ENCODE results near the gene BTN1A1. TPM values are rescaled to one million over a fixed set of nuclear protein-coding genes. Genes with fewer than 3 reads are reported as not detected.
"Not testable (repeated sequence)": the region's sequence is repeated elsewhere in the genome, so short reads cannot be mapped to it uniquely, and the experiment has no call there.

Gene BTN1A1
- total RNA-seq, 6 experiments from 2014 or later, result not detected

DNA sequence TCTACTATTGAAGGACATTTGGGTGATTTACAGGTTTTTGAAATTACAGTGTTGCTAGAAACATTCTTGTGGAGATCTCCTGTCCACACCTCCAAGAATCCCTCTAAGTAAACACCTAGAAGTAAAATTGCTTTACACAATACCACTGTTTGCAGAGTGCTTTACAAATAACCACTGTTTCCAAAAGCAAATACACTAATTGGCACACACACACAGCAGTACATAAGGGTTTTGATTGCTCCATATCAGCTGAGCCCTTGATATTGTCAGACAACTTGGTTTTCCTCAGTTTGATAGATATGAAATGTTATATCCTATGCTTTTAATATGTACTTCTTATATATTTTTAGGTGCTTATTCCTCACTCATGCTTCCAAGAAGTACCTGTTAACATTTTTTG lies 44.4 kb downstream of the BTN1A1 start:
- DNase-seq, result no peak
- Mint-ChIP-seq H3K9me3 (no peaks in the 10 kb centered on the region), H3K27ac (no peak overlapping the region), H3K36me3 (ENCODE audit: low read depth) (peaks cover 31% of the 10 kb centered on the region), H3K27me3 (ENCODE audit: insufficient read depth) (no peaks in the 10 kb centered on the region; the same call in 1 of the 2 replicates), H3K4me3 (no peak overlapping the region), H3K4me1 (ENCODE audit: low read depth) (peaks cover 27% of the 10 kb centered on the region)
- TF ChIP-seq, protein P1, sequence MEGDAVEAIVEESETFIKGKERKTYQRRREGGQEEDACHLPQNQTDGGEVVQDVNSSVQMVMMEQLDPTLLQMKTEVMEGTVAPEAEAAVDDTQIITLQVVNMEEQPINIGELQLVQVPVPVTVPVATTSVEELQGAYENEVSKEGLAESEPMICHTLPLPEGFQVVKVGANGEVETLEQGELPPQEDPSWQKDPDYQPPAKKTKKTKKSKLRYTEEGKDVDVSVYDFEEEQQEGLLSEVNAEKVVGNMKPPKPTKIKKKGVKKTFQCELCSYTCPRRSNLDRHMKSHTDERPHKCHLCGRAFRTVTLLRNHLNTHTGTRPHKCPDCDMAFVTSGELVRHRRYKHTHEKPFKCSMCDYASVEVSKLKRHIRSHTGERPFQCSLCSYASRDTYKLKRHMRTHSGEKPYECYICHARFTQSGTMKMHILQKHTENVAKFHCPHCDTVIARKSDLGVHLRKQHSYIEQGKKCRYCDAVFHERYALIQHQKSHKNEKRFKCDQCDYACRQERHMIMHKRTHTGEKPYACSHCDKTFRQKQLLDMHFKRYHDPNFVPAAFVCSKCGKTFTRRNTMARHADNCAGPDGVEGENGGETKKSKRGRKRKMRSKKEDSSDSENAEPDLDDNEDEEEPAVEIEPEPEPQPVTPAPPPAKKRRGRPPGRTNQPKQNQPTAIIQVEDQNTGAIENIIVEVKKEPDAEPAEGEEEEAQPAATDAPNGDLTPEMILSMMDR (IDR thresholded peaks at IDR 0.05), result no peak

DNA sequence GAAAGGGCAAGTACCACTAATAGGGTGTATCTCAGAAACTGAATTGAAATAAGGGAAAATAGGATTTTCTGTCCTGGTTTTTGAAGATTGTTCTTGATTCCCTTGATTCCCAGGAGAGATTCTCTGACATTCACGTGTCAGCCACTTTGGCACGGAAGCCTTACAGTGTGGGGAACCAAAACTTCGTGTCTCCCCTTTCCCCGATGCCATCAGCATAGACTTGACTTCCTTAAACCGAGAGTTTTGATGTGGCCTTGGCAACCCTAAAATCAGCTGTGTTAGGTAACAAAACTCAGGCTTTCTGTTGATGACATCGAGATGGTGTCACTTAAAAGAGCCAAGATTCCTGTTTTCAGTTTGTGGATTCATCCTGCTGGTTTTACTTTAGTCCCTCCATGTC lies 45.5 kb downstream of the BTN1A1 start:
- TF ChIP-seq, protein P1 (IDR thresholded peaks at IDR 0.05), result no peak

DNA sequence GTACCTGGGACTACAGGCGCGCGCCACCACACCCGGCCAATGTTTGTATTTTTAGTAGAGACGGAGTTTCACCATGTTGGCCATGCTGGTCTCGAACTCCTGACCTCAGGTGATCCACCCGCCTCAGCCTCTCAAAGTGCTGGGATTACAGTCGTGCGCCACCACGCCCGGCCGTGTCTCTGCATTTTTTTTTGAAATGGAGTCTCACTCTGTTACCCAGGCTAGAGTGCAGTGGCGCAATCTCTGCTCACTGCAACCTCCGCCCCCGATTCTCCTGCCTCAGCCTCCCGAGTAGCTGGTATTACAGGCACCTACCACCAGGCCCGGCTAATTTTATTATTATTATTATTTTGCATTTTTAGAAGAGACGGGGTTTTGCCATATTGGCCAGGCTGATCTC lies 47.3 kb downstream of the BTN1A1 start:
- not testable (repeated sequence) for DNase-seq; H3K27me3 Mint-ChIP-seq (ENCODE audit: insufficient read depth); H3K27ac Mint-ChIP-seq; H3K9me3 Mint-ChIP-seq; H3K4me3 Mint-ChIP-seq
- H3K4me1 Mint-ChIP-seq (ENCODE audit: low read depth), result peaks cover 22% of the 10 kb centered on the region; the same call in 1 of the 2 replicates
- peaks cover 17% of the 10 kb centered on the region for H3K36me3 Mint-ChIP-seq (ENCODE audit: low read depth)

More for the DNA sequence above, 45.5 kb downstream of the BTN1A1 start:
- H3K27me3 Mint-ChIP-seq (ENCODE audit: insufficient read depth), result no peaks in the 10 kb centered on the region; the same call in 1 of the 2 replicates
- H3K36me3 Mint-ChIP-seq (ENCODE audit: low read depth), result peaks cover 24% of the 10 kb centered on the region
- DNase-seq, result no peak
- H3K9me3 Mint-ChIP-seq, result no peaks in the 10 kb centered on the region
- peaks cover 26% of the 10 kb centered on the region for H3K4me1 Mint-ChIP-seq (ENCODE audit: low read depth)
- no peak overlapping the region for H3K4me3 Mint-ChIP-seq
- H3K27ac Mint-ChIP-seq, result no peak overlapping the region

DNA sequence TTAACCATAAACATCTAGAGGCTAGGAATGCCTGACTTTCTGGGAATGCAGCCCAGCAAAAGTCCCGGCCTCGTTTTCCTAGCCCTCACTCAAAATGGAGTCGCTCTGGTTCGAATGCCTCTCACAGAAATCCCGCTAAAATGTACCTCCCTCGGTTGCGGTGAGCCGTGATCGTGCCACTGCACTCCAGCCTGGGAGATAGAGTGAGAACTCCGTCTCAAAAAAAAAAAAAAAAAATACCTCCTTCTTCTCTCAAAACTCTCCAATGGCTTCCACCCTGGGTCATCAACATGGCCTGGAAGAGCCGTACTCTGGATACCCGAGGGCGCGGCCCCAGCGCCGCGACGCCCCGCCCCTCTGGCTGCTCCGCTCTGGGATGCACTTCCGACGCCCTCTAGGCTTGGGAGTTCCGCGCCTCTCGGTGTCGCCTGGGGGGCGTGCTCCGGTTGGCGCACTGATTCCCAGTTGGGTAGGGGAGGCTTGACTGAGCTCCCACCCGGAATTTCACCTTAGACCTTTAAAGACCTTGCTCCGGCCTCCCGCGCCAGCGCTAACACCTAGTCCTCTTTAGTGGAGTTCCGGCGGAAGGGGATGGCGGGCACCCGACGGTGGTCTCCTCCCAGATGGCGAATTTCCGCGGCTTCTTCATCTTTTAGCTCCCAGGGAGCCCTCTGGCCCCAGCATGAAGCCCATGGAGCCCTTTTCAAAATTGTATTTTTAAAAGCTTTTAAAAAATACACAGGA lies 50.3 kb downstream of the BTN1A1 start:
- peak overlapping the region; percentile 78; the same call in 1 of the 2 replicates for H3K4me3 Mint-ChIP-seq
- H3K36me3 Mint-ChIP-seq (ENCODE audit: low read depth), result peaks cover 13% of the 10 kb centered on the region
- TF ChIP-seq, protein P1 (IDR thresholded peaks at IDR 0.05), result no peak; the same call in 1 of the 2 replicates
- H3K27ac Mint-ChIP-seq, result peak overlapping the region; percentile 53; the same call in 1 of the 2 replicates
- peaks cover 20% of the 10 kb centered on the region for H3K4me1 Mint-ChIP-seq (ENCODE audit: low read depth)
- no peaks in the 10 kb centered on the region; the same call in 1 of the 2 replicates for H3K27me3 Mint-ChIP-seq (ENCODE audit: insufficient read depth)
- DNase-seq, result no peak
- no peaks in the 10 kb centered on the region for H3K9me3 Mint-ChIP-seq

DNA sequence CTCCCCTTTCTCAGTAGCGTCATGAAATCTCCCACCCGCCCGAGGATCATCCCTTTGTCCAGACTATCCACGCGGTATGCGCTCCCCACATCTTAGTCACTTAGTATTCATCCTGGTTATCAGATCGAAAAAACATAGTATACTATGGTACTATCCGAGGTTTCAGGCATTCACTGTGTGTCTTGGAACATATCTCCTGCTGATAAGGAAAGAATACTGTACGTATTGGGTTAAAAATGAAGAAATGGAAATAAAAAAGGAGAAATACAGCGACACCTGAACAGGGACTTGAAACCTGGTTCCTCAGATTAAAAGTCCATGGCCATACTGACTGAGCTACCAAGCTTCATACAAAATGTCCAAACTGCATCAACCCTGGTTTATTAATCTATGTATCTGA lies 52.1 kb downstream of the BTN1A1 start:
- Mint-ChIP-seq H3K9me3 (no peaks in the 10 kb centered on the region), H3K4me3 (no peak overlapping the region), H3K4me1 (ENCODE audit: low read depth) (peaks cover 38% of the 10 kb centered on the region), H3K36me3 (ENCODE audit: low read depth) (no peaks in the 10 kb centered on the region), H3K27ac (no peak overlapping the region), H3K27me3 (ENCODE audit: insufficient read depth) (peaks cover 5% of the 10 kb centered on the region; the same call in 1 of the 2 replicates)
- no peak for DNase-seq
- TF ChIP-seq, protein P1 (IDR thresholded peaks at IDR 0.05), result no peak

DNA sequence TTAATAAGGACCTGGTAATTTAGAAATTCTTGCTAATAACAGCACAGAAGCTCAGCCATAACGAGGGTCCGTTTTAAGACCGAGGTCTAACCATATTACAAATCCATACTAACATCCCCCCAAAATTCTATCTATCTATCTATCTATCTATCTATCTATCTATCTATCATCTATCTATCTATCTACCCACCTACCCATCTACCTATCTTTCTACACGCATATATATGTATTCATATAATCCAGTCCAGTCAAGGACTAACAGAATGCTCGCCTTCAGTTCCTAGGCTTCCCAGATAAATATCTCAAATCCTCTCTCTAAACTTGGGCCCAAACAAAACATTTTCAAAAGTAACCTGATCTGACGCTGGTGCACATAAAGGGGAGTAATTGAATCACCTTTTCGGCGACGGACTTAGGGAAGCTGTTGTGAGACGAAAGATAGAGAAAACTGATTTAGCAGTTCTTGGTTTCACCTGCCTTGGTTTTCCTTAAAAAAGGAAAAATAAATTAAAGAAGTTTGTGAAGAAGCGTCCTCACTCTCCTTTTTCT lies 52.6 kb downstream of the BTN1A1 start:
- DNase-seq, result no peak
- Mint-ChIP-seq H3K4me3 (no peak overlapping the region), H3K9me3 (no peaks in the 10 kb centered on the region), H3K27me3 (ENCODE audit: insufficient read depth) (peaks cover 5% of the 10 kb centered on the region; the same call in 1 of the 2 replicates), H3K27ac (no peak overlapping the region), H3K36me3 (ENCODE audit: low read depth) (no peaks in the 10 kb centered on the region), H3K4me1 (ENCODE audit: low read depth) (peaks cover 43% of the 10 kb centered on the region)
- TF ChIP-seq, protein P1 (IDR thresholded peaks at IDR 0.05), result no peak
